Measurements from ENCODE around the gene CUBN. TPM values are rescaled to one million over a fixed set of nuclear protein-coding genes. Genes with fewer than 3 reads are reported as not detected.

Gene CUBN
- total RNA-seq, 1 donor from 2014 or later, result 0.92 TPM

- DNase-seq (ENCODE audit: low spot score), result no peak
Observed at GRCh38 chr10:16952080-16952479, 177.5 kb downstream of the CUBN start.

GRCh38 chr10:16950656-16951601 is 178.7 kb downstream of the CUBN start:
- DNase-seq (ENCODE audit: low spot score), result no peak

GRCh38 chr10:16949816-16950215 is 179.8 kb downstream of the CUBN start:
- no peak for DNase-seq (ENCODE audit: low spot score)

- no peak for DNase-seq (ENCODE audit: low spot score)
Observed at GRCh38 chr10:16948361-16948760, 181.2 kb downstream of the CUBN start.

GRCh38 chr10:16947069-16947468 is 182.5 kb downstream of the CUBN start:
- no peak for DNase-seq (ENCODE audit: low spot score)

GRCh38 chr10:16945593-16945992 is 184.0 kb downstream of the CUBN start:
- no peak for DNase-seq (ENCODE audit: low spot score)

- DNase-seq (ENCODE audit: low spot score), result no peak
Observed at GRCh38 chr10:16944986-16945385, 184.6 kb downstream of the CUBN start.

- DNase-seq (ENCODE audit: low spot score), result no peak
Observed at GRCh38 chr10:16944402-16944801, 185.2 kb downstream of the CUBN start.

- no peak for DNase-seq (ENCODE audit: low spot score)
Observed at GRCh38 chr10:16943295-16944285, 186.0 kb downstream of the CUBN start.

- no peak for DNase-seq (ENCODE audit: low spot score)
Observed at GRCh38 chr10:16942381-16943078, 187.1 kb downstream of the CUBN start.

GRCh38 chr10:16941870-16942269 is 187.7 kb downstream of the CUBN start:
- no peak for DNase-seq (ENCODE audit: low spot score)

GRCh38 chr10:16941067-16941466 is 188.5 kb downstream of the CUBN start:
- DNase-seq (ENCODE audit: low spot score), result no peak

GRCh38 chr10:16938952-16939351 is 190.7 kb downstream of the CUBN start:
- DNase-seq (ENCODE audit: low spot score), result no peak

GRCh38 chr10:16934461-16934860 is 195.2 kb downstream of the CUBN start:
- DNase-seq (ENCODE audit: low spot score), result no peak

GRCh38 chr10:16933783-16934182 is 195.8 kb downstream of the CUBN start:
- DNase-seq (ENCODE audit: low spot score), result no peak

GRCh38 chr10:16931930-16932329 is 197.7 kb downstream of the CUBN start:
- no peak for DNase-seq (ENCODE audit: low spot score)

- DNase-seq (ENCODE audit: low spot score), result no peak
Observed at GRCh38 chr10:16930540-16930939, 199.1 kb downstream of the CUBN start.

- DNase-seq (ENCODE audit: low spot score), result no peak
Observed at GRCh38 chr10:16929069-16929468, 200.5 kb downstream of the CUBN start.

- no peak for DNase-seq (ENCODE audit: low spot score)
Observed at GRCh38 chr10:16927546-16927945, 202.1 kb downstream of the CUBN start.

GRCh38 chr10:16923726-16924125 is 205.9 kb downstream of the CUBN start:
- DNase-seq (ENCODE audit: low spot score), result no peak

GRCh38 chr10:16923309-16923708 is 206.3 kb downstream of the CUBN start:
- DNase-seq (ENCODE audit: low spot score), result no peak

All from mucosa of gallbladder (tissue), 1 donor.